Vagina (tissue), 2 donors: ENCODE data around the gene PLBD1.

Experiments
- CTCF ChIP-seq, 3 experiments: fragments of 450-650 bp in 2 of 3; fragments of 200-600 bp in 1 of 3; sonication (generic) in 1 of 3; IDR thresholded peaks; one replicate each; pipeline ENCODE4 v1.5.1; 2017 to 2019; ENCODE audit warnings: antibody characterized with exemption in 3 of 3, mild to moderate bottlenecking in 2 of 3, moderate library complexity in 2 of 3
- POLR2A ChIP-seq, 2 donors: fragments of 450-650 bp; IDR thresholded peaks; one replicate each; pipeline ENCODE4 v1.6.1; 2017; ENCODE audit warnings: antibody characterized with exemption in 2 of 2, mild to moderate bottlenecking in 2 of 2, moderate library complexity in 2 of 2
- POLR2AphosphoS5 ChIP-seq, 2 donors: sonication (generic); formaldehyde crosslinking; IDR thresholded peaks; one replicate each; pipeline ENCODE4 v1.9.0; 2017; ENCODE audit warnings: antibody characterized with exemption in 2 of 2, mild to moderate bottlenecking in 2 of 2, low read depth in 1 of 2; ENCODE audit not compliant: insufficient read depth in 1 of 2

- TF ChIP-seq CTCF (IDR thresholded peaks at IDR 0.05) (no peak), POLR2A (IDR thresholded peaks at IDR 0.05) (no peak), POLR2AphosphoS5 (IDR thresholded peaks at IDR 0.05; ENCODE audit: insufficient read depth in 1 of 2, low read depth in 1 of 2) (no peak)
Observed at GRCh38 chr12:14597480-14597879, 29.8 kb upstream of the PLBD1 start.
